Muscle layer of duodenum (tissue), 2 donors: ENCODE results near the gene RBM34.

Experiments
- H3K27ac ChIP-seq: one replicate; pipeline ENCODE4 v1.7.0; 2013; ENCODE audit warnings: mild to moderate bottlenecking, low read length
- H3K27me3 ChIP-seq: one replicate; pipeline ENCODE4 v1.7.0; 2013; ENCODE audit warnings: low read depth, mild to moderate bottlenecking, control low read depth, low read length
- H3K36me3 ChIP-seq, 2 donors: one replicate each; pipeline ENCODE4 v1.7.0; 2013; ENCODE audit warnings: low read length in 2 of 2, control low read depth in 1 of 2, mild to moderate bottlenecking in 1 of 2; ENCODE audit not compliant: insufficient read depth in 2 of 2, control insufficient read depth in 1 of 2
- H3K4me1 ChIP-seq, 2 donors: one replicate each; pipeline ENCODE4 v1.7.0; 2013; ENCODE audit warnings: low read length in 2 of 2, mild to moderate bottlenecking in 2 of 2, control low read depth in 1 of 2, moderate library complexity in 1 of 2; ENCODE audit not compliant: insufficient read depth in 2 of 2, control insufficient read depth in 1 of 2
- H3K4me3 ChIP-seq, 2 donors: one replicate each; pipeline ENCODE4 v1.7.0; 2013; ENCODE audit warnings: low read length in 2 of 2, low read depth in 1 of 2, mild to moderate bottlenecking in 1 of 2
- H3K9me3 ChIP-seq, 2 donors: one replicate each; pipeline ENCODE4 v1.7.0; 2013; ENCODE audit warnings: low read length in 2 of 2, control low read depth in 1 of 2, mild to moderate bottlenecking in 1 of 2; ENCODE audit not compliant: control insufficient read depth in 1 of 2
- donor health status: healthy.

Gene RBM34

GRCh38 chr1:235156265-235156664 lies 4.8 kb downstream of the RBM34 start:
- Histone ChIP-seq H3K27me3 (no peaks in the 10 kb centered on the region), H3K4me1 (peaks cover 8 to 15% of the 10 kb centered on the region in 2 donors), H3K4me3 (no peak overlapping the region), H3K36me3 (peaks cover 35 to 58% of the 10 kb centered on the region in 2 donors), H3K9me3 (no peaks in the 10 kb centered on the region), H3K27ac (no peak overlapping the region)

GRCh38 chr1:235152235-235152634 lies 8.8 kb downstream of the RBM34 start:
- Histone ChIP-seq H3K27me3 (no peaks in the 10 kb centered on the region), H3K4me1 (peaks cover 0 to 5% of the 10 kb centered on the region in 2 donors), H3K36me3 (peaks cover 60 to 73% of the 10 kb centered on the region in 2 donors)

GRCh38 chr1:235151033-235151432 lies 10.0 kb downstream of the RBM34 start:
- Histone ChIP-seq H3K27me3 (no peaks in the 10 kb centered on the region), H3K9me3 (no peaks in the 10 kb centered on the region), H3K36me3 (peaks cover 51 to 67% of the 10 kb centered on the region in 2 donors), H3K4me1 (no peaks in the 10 kb centered on the region), H3K27ac (no peak overlapping the region), H3K4me3 (no peak overlapping the region)

More at GRCh38 chr1:235152235-235152634, 8.8 kb downstream of the RBM34 start:
- H3K4me3 ChIP-seq = no peak overlapping the region
- H3K27ac ChIP-seq = no peak overlapping the region
- H3K9me3 ChIP-seq = no peaks in the 10 kb centered on the region

- H3K9me3 ChIP-seq = no peaks in the 10 kb centered on the region
- H3K36me3 ChIP-seq = peaks cover 55 to 70% of the 10 kb centered on the region in 2 donors
- H3K27me3 ChIP-seq = no peaks in the 10 kb centered on the region
- no peak overlapping the region for H3K27ac ChIP-seq
- H3K4me1 ChIP-seq = no peaks in the 10 kb centered on the region
- H3K4me3 ChIP-seq = no peak overlapping the region
These were observed 11.2 kb downstream of the RBM34 start for GRCh38 chr1:235149824-235150223.

- H3K9me3 ChIP-seq = no peaks in the 10 kb centered on the region
- no peaks in the 10 kb centered on the region for H3K4me1 ChIP-seq
- no peak overlapping the region for H3K4me3 ChIP-seq
- peaks cover 42 to 70% of the 10 kb centered on the region in 2 donors for H3K36me3 ChIP-seq
- H3K27me3 ChIP-seq = no peaks in the 10 kb centered on the region
- H3K27ac ChIP-seq = no peak overlapping the region
These were observed 13.8 kb downstream of the RBM34 start for GRCh38 chr1:235147269-235147668.

- Histone ChIP-seq H3K4me1 (no peaks in the 10 kb centered on the region), H3K27me3 (no peaks in the 10 kb centered on the region), H3K4me3 (no peak overlapping the region), H3K9me3 (no peaks in the 10 kb centered on the region), H3K27ac (no peak overlapping the region), H3K36me3 (peaks cover 35 to 66% of the 10 kb centered on the region in 2 donors)
These were observed 15.4 kb downstream of the RBM34 start for GRCh38 chr1:235145639-235146038.

GRCh38 chr1:235142991-235143390 lies 18.1 kb downstream of the RBM34 start:
- H3K27ac ChIP-seq = no peak overlapping the region
- H3K27me3 ChIP-seq = no peaks in the 10 kb centered on the region
- H3K9me3 ChIP-seq = no peaks in the 10 kb centered on the region
- H3K36me3 ChIP-seq = peaks cover 36 to 61% of the 10 kb centered on the region in 2 donors
- H3K4me1 ChIP-seq = no peaks in the 10 kb centered on the region
- no peak overlapping the region for H3K4me3 ChIP-seq

GRCh38 chr1:235139315-235139714 lies 21.7 kb downstream of the RBM34 start:
- Histone ChIP-seq H3K27ac (no peak overlapping the region), H3K9me3 (no peaks in the 10 kb centered on the region), H3K4me1 (no peaks in the 10 kb centered on the region), H3K4me3 (no peak overlapping the region), H3K36me3 (peaks cover 47 to 60% of the 10 kb centered on the region in 2 donors), H3K27me3 (no peaks in the 10 kb centered on the region)

- no peaks in the 10 kb centered on the region for H3K4me1 ChIP-seq
- H3K36me3 ChIP-seq = peaks cover 51 to 56% of the 10 kb centered on the region in 2 donors
- no peak overlapping the region for H3K27ac ChIP-seq
- no peaks in the 10 kb centered on the region for H3K27me3 ChIP-seq
- no peaks in the 10 kb centered on the region for H3K9me3 ChIP-seq
- no peak overlapping the region for H3K4me3 ChIP-seq
These were observed 22.2 kb downstream of the RBM34 start for GRCh38 chr1:235138821-235139220.

- no peak overlapping the region for H3K4me3 ChIP-seq
- peaks cover 52 to 56% of the 10 kb centered on the region in 2 donors for H3K36me3 ChIP-seq
- no peak overlapping the region for H3K27ac ChIP-seq
- H3K4me1 ChIP-seq = no peaks in the 10 kb centered on the region
- H3K27me3 ChIP-seq = no peaks in the 10 kb centered on the region
- no peaks in the 10 kb centered on the region for H3K9me3 ChIP-seq
These were observed 24.9 kb downstream of the RBM34 start for GRCh38 chr1:235136111-235136510.

- H3K27me3 ChIP-seq = no peaks in the 10 kb centered on the region
- no peak overlapping the region for H3K27ac ChIP-seq
- no peaks in the 10 kb centered on the region for H3K9me3 ChIP-seq
- no peak overlapping the region for H3K4me3 ChIP-seq
- H3K4me1 ChIP-seq = no peaks in the 10 kb centered on the region
- H3K36me3 ChIP-seq = peaks cover 49 to 51% of the 10 kb centered on the region in 2 donors
These were observed 26.9 kb downstream of the RBM34 start for GRCh38 chr1:235134171-235134570.

GRCh38 chr1:235133086-235133485 lies 28.0 kb downstream of the RBM34 start:
- H3K4me3 ChIP-seq = no peak overlapping the region
- H3K4me1 ChIP-seq = no peaks in the 10 kb centered on the region
- no peaks in the 10 kb centered on the region for H3K27me3 ChIP-seq
- H3K36me3 ChIP-seq = peaks cover 41 to 46% of the 10 kb centered on the region in 2 donors
- no peaks in the 10 kb centered on the region for H3K9me3 ChIP-seq
- no peak overlapping the region for H3K27ac ChIP-seq
